ENCODE measurements around the gene ACTBL2.

Gene ACTBL2

GRCh38 chr5:57448287-57448686 lies 34.3 kb downstream of the ACTBL2 start:
- no peak for DNase-seq

DNA sequence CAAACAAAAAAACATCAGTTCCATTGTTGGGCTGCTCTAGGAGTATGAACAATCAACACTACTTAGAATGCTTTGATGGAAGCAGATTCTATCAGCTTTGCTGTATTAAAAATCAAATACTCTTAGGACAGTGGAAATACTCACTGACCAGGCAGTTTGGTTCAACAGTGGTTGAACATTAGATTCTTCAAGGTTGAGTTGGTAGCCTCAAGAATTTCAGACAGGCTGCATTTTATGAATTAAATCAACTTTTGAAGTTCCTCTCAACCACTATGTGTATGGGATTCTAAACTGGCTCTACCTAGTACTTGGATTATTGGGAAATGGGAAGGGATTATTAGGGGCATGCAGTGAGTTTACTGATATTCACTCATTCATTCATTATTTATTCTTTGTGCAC lies 35.0 kb downstream of the ACTBL2 start:
- no peak for DNase-seq

DNA sequence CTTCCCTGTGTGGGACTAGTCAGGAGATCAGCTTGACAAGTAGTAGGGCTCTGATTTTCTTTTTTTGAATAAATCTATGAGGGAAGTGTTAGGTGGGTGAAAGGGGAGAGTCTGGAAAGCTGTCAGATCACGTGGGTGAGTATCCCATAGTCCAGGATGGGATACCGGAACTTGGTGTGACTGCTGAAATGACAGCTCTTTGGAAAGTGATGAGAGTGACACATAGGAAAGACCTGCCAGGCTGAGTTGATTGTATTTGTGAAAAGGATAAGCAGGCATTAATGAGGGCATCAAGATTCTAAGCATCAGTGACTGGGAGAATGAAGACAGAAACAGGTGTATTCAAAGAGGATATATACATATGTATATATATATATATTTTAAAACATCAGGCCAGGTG lies 35.6 kb downstream of the ACTBL2 start:
- DNase-seq, result no peak

- no peak for DNase-seq
These were observed 36.9 kb downstream of the ACTBL2 start for GRCh38 chr5:57445705-57446037.

DNA sequence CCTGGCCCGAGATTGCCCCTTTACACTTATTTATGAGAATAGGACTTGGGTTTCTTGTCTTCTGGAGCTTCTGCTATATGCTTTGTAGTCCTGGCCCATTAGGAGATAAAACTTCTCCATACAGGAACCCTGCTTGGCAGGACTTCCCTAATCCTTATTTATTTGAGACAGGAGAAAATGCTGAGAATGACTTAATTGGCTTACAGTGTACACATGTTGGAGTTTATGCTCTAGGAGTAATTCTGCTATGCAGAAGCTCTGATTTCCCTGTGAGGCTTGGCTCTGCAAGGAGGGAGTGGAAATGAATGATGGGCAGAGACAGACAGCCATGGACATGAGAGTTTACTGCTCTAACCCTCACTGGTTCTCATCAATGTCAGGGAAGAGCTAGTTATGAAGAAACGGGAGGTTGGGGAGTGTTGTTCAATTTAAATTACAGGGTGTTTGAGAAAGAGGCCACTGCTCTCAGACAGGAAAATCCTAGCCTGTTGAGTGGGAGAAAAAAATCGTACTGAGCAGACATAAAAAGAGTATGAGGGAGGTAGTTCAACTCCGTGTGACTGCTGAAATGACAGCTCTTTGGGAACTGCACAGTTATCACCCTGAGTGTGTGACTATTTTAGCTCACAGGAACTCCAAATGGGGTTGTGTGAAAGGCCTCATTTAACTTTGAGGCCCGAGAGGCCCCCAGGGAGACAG lies 37.5 kb downstream of the ACTBL2 start:
- no peak for DNase-seq

GRCh38 chr5:57442080-57442839 lies 40.4 kb downstream of the ACTBL2 start:
- DNase-seq, result no peak

GRCh38 chr5:57441557-57441956 lies 41.1 kb downstream of the ACTBL2 start:
- DNase-seq, result no peak

DNA sequence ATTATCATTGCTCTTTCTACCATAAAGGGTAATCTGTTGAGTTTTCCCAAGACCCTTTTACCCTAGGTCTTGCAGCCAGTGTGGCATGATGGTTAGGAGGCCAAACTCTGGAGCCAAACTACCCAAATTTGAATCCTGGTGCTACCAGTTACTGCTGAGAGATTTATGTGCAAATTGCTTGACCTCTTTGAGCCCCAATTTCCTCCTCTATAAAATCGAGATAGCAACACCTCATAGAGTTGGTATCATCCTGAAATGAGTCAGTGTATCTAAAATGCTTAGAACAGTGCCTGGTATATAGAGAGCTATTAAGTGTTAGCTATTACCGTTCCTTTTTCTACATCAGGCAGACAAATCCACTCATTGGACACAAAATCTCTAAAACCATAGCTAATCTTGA lies 43.0 kb downstream of the ACTBL2 start:
- DNase-seq, result no peak

DNA sequence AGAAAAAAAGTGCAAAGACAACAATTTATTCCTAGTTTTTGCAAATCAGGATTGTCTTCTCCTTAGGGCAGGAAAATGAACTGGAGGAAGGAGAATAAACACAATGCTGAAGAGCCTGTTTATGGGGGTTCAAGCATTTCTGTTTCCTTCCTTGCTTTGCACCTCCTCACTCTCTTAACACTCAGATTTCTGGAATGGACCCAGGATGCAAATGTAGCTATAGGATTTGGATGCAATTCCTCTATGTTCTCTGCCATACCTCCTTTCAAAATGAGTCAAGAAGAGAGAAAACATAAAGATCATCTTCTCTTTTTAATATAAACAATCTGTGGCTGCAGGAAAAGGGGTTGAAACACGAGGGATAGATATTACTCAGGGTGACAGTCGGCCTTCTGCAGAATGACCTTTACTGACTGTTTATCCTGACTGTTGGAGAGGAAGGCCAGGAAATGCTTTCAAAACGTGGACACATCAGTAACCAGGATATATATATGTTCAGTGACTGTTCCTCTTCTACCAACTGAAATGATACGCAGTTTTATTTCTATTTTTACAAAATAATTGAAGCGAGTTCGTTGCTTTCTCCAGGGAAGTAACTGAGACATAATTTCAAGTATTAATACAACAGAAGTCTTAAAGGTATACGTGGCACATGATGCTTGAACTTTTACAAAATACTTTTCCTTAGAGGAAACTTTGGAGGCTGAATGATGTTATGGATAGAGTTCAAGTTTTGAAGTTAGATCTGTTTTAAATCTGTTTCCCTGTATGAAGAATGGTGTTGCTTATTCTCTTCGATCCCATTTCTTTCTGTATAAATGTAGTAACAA lies 44.4 kb downstream of the ACTBL2 start:
- DNase-seq, result no peak

DNA sequence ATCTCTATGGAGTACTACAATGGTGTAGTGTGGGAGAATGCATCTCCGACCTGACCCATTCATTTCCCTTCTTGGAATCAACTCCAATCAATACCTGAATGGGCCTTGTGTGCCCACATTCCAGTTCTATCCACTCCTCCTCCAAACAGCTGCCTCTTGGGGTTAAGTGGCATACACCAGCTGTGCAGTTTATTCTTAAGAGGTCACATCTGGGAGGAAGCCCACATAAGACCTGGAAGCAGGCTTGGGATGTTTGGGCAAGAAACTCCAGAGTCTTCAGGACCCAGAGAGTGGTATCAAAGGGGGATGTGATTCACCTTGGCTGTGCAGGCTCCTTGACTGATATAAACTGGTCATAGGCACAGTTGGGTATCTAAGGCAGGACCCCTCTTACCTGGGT lies 46.0 kb downstream of the ACTBL2 start:
- DNase-seq, result no peak

- no peak for DNase-seq
These were observed 46.9 kb downstream of the ACTBL2 start for GRCh38 chr5:57435701-57436134.

DNA sequence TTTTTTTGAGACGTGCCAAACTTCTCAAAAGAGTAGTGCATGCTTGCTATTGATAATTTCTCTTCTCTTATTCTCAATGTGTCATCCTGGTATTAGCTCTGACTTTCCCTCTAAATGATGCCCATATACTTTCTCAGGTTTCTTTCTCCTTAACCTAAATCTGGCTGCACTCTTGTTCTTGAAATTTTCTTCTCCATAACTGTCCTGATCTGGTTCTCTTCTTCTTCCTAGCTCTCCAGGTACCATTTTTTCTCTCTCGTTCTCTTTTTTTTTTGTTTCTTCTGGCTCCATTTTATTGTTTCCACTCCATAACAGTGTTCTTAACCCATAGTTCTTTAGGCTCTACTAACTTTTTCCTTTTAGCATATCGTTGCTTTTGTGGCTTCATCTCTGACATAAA lies 47.9 kb downstream of the ACTBL2 start:
- no peak for DNase-seq

DNA sequence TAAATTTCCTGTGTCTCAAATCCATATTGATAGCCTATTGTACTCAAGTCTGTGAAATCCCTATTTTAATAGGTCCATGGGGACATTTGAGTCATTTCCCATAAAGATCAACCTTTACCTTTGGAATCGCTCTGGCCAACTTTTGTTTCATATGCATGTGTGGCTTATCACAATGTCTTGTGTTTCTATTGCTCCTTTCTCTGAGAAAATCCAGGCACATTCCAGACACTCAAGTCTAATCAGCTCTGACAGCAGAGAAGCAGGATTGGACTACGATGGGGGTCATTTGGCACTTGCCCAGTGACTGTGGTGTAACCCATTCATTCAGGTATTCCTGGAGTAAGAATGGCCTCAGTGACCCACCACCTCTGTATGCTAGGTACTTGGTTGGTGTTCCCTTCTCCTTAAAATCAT lies 48.4 kb downstream of the ACTBL2 start:
- no peak for DNase-seq

- no peak for DNase-seq
These were observed 49.7 kb downstream of the ACTBL2 start for GRCh38 chr5:57432876-57433275.

DNA sequence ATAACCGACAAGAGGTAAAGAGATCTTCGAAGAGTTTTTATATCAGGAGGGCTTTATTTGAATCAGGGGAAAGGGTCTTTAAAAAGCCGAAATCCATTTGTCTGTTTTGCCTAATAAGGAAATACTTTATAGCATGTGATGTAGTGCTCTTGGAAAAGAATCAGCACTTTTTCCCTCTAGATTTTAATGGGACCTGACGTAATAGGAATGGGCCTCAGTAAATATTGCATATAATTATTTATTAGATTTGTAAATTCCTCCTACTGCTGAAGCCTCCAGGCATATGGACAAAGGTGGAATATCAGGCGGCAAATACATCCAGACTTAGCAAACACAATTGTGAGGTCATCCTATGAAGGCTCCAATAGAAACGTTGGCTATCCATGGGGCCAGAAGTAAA lies 50.9 kb downstream of the ACTBL2 start:
- DNase-seq, result no peak

All from activated CD4-positive, alpha-beta T cell treated with anti-CD3 and anti-CD28 coated beads, Interleukin-2, Interleukin-6, amounts not matched to agents 100 ng/mL and 50 ng/mL, durations not matched to agents 16 hours and 8 hours (primary cell).